ENCODE measurements around the gene C1orf174. TPM values are rescaled to one million over a fixed set of nuclear protein-coding genes. Genes with fewer than 3 reads are reported as not detected.

Gene C1orf174
- total and polyA plus RNA-seq, 3 donors from 2014 or later, result 22.9 to 29.7 (median 28.8) TPM

GRCh38 chr1:3931007-3931912 is 31.2 kb upstream of the C1orf174 start:
- 69 to 71% methylated on average over 9 to 17 of the region's 17 CpGs for WGBS, 2 donors
- Histone ChIP-seq H3K9me3 (no peaks in the 10 kb centered on the region), H3K36me3 (ENCODE audit: low read depth, missing control alignments) (no peaks in the 10 kb centered on the region), H3K27me3 (no peaks in the 10 kb centered on the region), H3K4me1 (no peaks in the 10 kb centered on the region), H3K4me3 (no peak overlapping the region), H3K27ac (no peak overlapping the region)
- no peak for DNase-seq
- TF ChIP-seq CTCF (IDR thresholded peaks at IDR 0.05) (no peak), POLR2A (IDR thresholded peaks at IDR 0.05) (no peak)
- intact Hi-C loops (cut with DNase I; ENCODE audit: low total_unique reads), result no loop called here

DNA sequence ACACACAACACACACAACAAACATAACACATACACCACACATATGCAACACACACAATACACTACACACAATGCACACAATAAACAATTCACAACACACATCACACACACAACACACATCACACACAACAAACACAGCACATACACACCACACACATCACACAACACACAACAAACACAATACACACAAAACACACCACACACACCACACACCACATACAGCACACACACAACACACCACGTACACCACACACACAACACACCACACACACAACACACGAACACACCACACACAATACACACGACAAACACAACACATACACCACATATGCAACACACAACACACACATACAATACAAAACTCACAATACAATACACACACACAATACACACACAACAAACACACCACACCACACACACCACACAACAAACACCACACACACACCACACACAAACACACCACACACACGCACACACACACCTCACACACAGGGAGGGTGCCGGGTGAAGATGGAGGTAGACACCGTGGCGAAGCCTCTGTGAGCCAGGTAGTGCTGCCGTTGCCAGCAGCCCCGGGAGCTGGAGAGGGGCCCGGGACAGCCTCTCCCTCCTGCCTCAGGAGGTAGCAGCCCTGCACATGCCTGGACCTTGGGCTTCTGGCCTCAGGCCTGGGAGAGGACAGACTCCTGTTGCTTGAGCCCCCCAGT is 30.4 kb upstream of the C1orf174 start:
- no peak for TF ChIP-seq POLR2A (IDR thresholded peaks at IDR 0.05)
- no peak for TF ChIP-seq CTCF (IDR thresholded peaks at IDR 0.05)
- intact Hi-C loops (cut with DNase I; ENCODE audit: low total_unique reads), result no loop called here
- 69 to 70% methylated on average over 4 to 10 of the region's 10 CpGs for WGBS, 2 donors

GRCh38 chr1:3929126-3929525 is 29.1 kb upstream of the C1orf174 start:
- H3K27me3 ChIP-seq, result no peaks in the 10 kb centered on the region

More for the DNA sequence above, 30.4 kb upstream of the C1orf174 start:
- Histone ChIP-seq H3K4me1 (no peaks in the 10 kb centered on the region), H3K4me3 (no peak overlapping the region), H3K36me3 (ENCODE audit: low read depth, missing control alignments) (no peaks in the 10 kb centered on the region), H3K27ac (no peak overlapping the region), H3K9me3 (no peaks in the 10 kb centered on the region), H3K27me3 (no peaks in the 10 kb centered on the region)
- no peak for DNase-seq

DNA sequence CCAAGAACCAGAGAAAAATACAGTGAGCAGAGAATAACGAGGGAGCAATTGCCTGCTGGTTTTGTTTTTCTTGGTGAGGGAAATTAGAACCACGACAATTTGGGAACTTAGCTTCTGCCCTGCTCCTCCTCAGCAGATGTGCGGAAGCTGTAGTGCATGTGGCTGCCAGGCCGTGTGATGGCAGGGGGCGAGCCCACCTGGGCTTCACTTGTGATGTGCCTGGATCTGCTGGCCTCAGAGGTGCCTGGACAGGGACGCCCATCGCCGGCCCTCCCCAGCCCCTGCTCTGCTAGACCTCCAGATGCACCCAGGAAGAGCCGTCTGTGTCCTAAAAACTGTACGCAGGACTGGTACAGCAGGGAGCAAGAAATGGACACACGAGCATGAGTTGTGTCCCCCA is 28.5 kb upstream of the C1orf174 start:
- intact Hi-C loops (cut with DNase I; ENCODE audit: low total_unique reads), result no loop called here
- no peak for TF ChIP-seq CTCF (IDR thresholded peaks at IDR 0.05)
- TF ChIP-seq POLR2A (IDR thresholded peaks at IDR 0.05), result no peak
- H3K27ac ChIP-seq, result no peak overlapping the region
- WGBS, 2 donors, result 40 to 61% methylated on average over 7 to 11 of the region's 11 CpGs
- no peaks in the 10 kb centered on the region for H3K36me3 ChIP-seq (ENCODE audit: low read depth, missing control alignments)
- H3K4me3 ChIP-seq, result no peak overlapping the region
- H3K9me3 ChIP-seq, result no peaks in the 10 kb centered on the region
- H3K4me1 ChIP-seq, result no peaks in the 10 kb centered on the region
- no peaks in the 10 kb centered on the region for H3K27me3 ChIP-seq
- DNase-seq, result no peak

More at GRCh38 chr1:3929126-3929525, 29.1 kb upstream of the C1orf174 start:
- Histone ChIP-seq H3K4me3 (no peak overlapping the region), H3K4me1 (no peaks in the 10 kb centered on the region), H3K27ac (no peak overlapping the region), H3K9me3 (no peaks in the 10 kb centered on the region), H3K36me3 (ENCODE audit: low read depth, missing control alignments) (no peaks in the 10 kb centered on the region)
- intact Hi-C loops (cut with DNase I; ENCODE audit: low total_unique reads), result no loop called here
- DNase-seq, result no peak
- 59 to 60% methylated on average over 5 of the region's 5 CpGs for WGBS, 2 donors
- TF ChIP-seq CTCF (IDR thresholded peaks at IDR 0.05), result no peak
- TF ChIP-seq POLR2A (IDR thresholded peaks at IDR 0.05), result no peak
